ENCODE data around the gene CUL3.

GRCh38 chr2:224572338-224572737 is 12.8 kb downstream of the CUL3 start:
- no peak for TF ChIP-seq EZH2 (IDR thresholded peaks at IDR 0.05)
- no peak for TF ChIP-seq POLR2AphosphoS5 (IDR thresholded peaks at IDR 0.05; ENCODE audit: borderline replicate concordance, low read depth, low read length)
- no peak for TF ChIP-seq FOXP2 (optimal IDR thresholded peaks at IDR 0.05; ENCODE audit: control extremely low read depth, extremely low read length, insufficient read depth)

Data from SK-N-MC (cell line).